Endothelial cell (in vitro differentiated cells): Measurements from ENCODE around the gene RBM15. TPM values are rescaled to one million over a fixed set of nuclear protein-coding genes. Genes with fewer than 3 reads are reported as not detected.

Experiments used
- DNase-seq: peaks from one replicate; pipeline ENCODE4 v3.0.0; 2021; ENCODE audit warnings: low spot score
- H3K27ac Mint-ChIP-seq: one replicate; pipeline ENCODE4 v1.8.0; 2021; ENCODE audit warnings: mixed read lengths, inconsistent platforms; ENCODE audit not compliant: unreplicated experiment
- H3K27me3 Mint-ChIP-seq: one replicate; pipeline ENCODE4 v1.8.0; 2021; ENCODE audit warnings: mild to moderate bottlenecking, moderate library complexity, mixed read lengths, inconsistent platforms; ENCODE audit not compliant: unreplicated experiment
- H3K36me3 Mint-ChIP-seq: one replicate; pipeline ENCODE4 v1.8.0; 2021; ENCODE audit warnings: mild to moderate bottlenecking, low read depth, mixed read lengths, inconsistent platforms; ENCODE audit not compliant: unreplicated experiment
- H3K4me1 Mint-ChIP-seq: one replicate; pipeline ENCODE4 v1.8.0; 2021; ENCODE audit warnings: mild to moderate bottlenecking, mixed read lengths, inconsistent platforms; ENCODE audit not compliant: unreplicated experiment
- H3K4me3 Mint-ChIP-seq: one replicate; pipeline ENCODE4 v1.8.0; 2021; ENCODE audit warnings: mild to moderate bottlenecking, mixed read lengths, inconsistent platforms; ENCODE audit not compliant: unreplicated experiment
- H3K9me3 Mint-ChIP-seq: one replicate; pipeline ENCODE4 v1.8.0; 2021; ENCODE audit warnings: mixed read lengths, inconsistent platforms; ENCODE audit not compliant: unreplicated experiment
- total RNA-seq: library from RNA; stranded (reverse); fragmentation: NEBNext Ultra II Directional; extraction: Animal tissue kit (Norgen Biotek cat#: 25700); gene quantifications from one replicate; pipeline ENCODE4 v1.2.1, GENCODE V29; 2021; ENCODE audit not compliant: unreplicated experiment
- TF ChIP-seq, protein P1 (sequence below): fragments of 200-600 bp; sonication (generic); IDR thresholded peaks from one replicate; pipeline ENCODE4 v1.5.0; 2021; ENCODE audit warnings: antibody characterized with exemption; ENCODE audit not compliant: unreplicated experiment

The RBM15 gene
- total RNA-seq, 1 donor from 2014 or later: 27.6 TPM

DNA sequence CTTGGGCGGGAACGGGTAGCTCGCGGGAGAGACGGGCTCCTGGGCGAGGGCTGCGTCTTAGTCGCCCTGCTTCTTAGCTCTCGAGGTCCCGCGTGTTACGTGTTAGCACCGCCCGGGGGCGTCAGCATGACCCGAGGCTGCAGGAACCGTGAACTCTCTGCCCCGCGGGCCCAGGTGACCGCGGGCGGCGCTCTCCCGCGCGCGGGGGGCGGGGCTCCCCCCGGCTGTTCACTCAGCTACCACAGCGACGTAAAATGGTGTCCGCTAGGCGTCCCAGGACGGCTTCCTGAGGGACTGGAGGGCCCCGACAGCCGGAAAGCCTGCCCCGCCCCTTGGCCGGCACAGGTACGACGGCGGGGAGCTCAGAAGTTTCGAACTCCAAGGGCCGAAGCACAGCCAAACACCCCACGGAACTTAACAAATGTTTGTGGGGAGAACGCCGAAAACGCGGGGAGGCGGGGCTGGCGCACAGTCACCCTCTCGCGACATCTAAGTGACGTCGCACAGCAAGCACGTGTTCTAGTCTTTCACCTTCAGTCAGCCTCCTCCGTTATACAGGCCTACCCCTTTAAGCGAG is 780 bp upstream of the RBM15 start:
- Mint-ChIP-seq H3K36me3 (no peaks in the 10 kb centered on the region), H3K4me1 (peaks cover 18% of the 10 kb centered on the region), H3K9me3 (no peaks in the 10 kb centered on the region), H3K27me3 (peaks cover 2% of the 10 kb centered on the region), H3K4me3 (peak overlapping the region; percentile 96), H3K27ac (peak overlapping the region; percentile 90)
- DNase-seq: peak; percentile 92
- TF ChIP-seq, protein P1, sequence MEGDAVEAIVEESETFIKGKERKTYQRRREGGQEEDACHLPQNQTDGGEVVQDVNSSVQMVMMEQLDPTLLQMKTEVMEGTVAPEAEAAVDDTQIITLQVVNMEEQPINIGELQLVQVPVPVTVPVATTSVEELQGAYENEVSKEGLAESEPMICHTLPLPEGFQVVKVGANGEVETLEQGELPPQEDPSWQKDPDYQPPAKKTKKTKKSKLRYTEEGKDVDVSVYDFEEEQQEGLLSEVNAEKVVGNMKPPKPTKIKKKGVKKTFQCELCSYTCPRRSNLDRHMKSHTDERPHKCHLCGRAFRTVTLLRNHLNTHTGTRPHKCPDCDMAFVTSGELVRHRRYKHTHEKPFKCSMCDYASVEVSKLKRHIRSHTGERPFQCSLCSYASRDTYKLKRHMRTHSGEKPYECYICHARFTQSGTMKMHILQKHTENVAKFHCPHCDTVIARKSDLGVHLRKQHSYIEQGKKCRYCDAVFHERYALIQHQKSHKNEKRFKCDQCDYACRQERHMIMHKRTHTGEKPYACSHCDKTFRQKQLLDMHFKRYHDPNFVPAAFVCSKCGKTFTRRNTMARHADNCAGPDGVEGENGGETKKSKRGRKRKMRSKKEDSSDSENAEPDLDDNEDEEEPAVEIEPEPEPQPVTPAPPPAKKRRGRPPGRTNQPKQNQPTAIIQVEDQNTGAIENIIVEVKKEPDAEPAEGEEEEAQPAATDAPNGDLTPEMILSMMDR: peak; percentile 51

DNA sequence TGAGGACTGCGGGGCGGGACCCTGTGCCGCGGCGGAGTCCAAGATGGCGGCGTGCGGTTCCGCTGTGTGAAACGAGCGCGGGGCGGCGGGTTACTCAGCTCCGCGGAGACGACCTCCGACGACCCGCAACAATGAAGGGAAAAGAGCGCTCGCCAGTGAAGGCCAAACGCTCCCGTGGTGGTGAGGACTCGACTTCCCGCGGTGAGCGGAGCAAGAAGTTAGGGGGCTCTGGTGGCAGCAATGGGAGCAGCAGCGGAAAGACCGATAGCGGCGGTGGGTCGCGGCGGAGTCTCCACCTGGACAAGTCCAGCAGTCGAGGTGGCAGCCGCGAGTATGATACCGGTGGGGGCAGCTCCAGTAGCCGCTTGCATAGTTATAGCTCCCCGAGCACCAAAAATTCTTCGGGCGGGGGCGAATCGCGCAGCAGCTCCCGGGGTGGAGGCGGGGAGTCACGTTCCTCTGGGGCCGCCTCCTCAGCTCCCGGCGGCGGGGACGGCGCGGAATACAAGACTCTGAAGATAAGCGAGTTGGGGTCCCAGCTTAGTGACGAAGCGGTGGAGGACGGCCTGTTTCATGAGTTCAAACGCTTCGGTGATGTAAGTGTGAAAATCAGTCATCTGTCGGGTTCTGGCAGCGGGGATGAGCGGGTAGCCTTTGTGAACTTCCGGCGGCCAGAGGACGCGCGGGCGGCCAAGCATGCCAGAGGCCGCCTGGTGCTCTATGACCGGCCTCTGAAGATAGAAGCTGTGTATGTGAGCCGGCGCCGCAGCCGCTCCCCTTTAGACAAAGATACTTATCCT is 430 bp downstream of the RBM15 start:
- Mint-ChIP-seq H3K4me3 (no peak overlapping the region), H3K27ac (no peak overlapping the region), H3K9me3 (no peaks in the 10 kb centered on the region), H3K4me1 (peaks cover 28% of the 10 kb centered on the region), H3K27me3 (peaks cover 2% of the 10 kb centered on the region), H3K36me3 (no peaks in the 10 kb centered on the region)
- TF ChIP-seq, protein P1: no peak
- peak; percentile 57 for DNase-seq

DNA sequence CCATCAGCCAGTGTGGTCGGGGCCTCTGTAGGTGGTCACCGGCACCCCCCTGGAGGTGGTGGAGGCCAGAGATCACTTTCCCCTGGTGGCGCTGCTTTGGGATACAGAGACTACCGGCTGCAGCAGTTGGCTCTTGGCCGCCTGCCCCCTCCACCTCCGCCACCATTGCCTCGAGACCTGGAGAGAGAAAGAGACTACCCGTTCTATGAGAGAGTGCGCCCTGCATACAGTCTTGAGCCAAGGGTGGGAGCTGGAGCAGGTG is 961 bp downstream of the RBM15 start:
- DNase-seq: no peak
- peaks cover 28% of the 10 kb centered on the region for H3K4me1 Mint-ChIP-seq
- no peak overlapping the region for H3K4me3 Mint-ChIP-seq
- H3K9me3 Mint-ChIP-seq: no peaks in the 10 kb centered on the region
- no peak overlapping the region for H3K27ac Mint-ChIP-seq
- TF ChIP-seq, protein P1: no peak
- no peaks in the 10 kb centered on the region for H3K36me3 Mint-ChIP-seq
- H3K27me3 Mint-ChIP-seq: peaks cover 2% of the 10 kb centered on the region

DNA sequence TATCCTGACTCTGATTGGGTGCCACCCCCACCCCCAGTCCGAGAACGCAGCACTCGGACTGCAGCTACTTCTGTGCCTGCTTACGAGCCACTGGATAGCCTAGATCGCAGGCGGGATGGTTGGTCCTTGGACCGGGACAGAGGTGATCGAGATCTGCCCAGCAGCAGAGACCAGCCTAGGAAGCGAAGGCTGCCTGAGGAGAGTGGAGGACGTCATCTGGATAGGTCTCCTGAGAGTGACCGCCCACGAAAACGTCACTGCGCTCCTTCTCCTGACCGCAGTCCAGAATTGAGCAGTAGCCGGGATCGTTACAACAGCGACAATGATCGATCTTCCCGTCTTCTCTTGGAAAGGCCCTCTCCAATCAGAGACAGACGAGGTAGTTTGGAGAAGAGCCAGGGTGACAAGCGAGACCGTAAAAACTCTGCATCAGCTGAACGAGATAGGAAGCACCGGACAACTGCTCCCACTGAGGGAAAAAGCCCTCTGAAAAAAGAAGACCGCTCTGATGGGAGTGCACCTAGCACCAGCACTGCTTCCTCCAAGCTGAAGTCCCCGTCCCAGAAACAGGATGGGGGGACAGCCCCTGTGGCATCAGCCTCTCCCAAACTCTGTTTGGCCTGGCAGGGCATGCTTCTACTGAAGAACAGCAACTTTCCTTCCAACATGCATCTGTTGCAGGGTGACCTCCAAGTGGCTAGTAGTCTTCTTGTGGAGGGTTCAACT is 2.1 kb downstream of the RBM15 start:
- H3K36me3 Mint-ChIP-seq: no peaks in the 10 kb centered on the region
- H3K4me3 Mint-ChIP-seq: no peak overlapping the region
- H3K27me3 Mint-ChIP-seq: no peaks in the 10 kb centered on the region
- H3K27ac Mint-ChIP-seq: peak overlapping the region; percentile 20
- H3K9me3 Mint-ChIP-seq: no peaks in the 10 kb centered on the region
- H3K4me1 Mint-ChIP-seq: peaks cover 29% of the 10 kb centered on the region
- TF ChIP-seq, protein P1: no peak
- no peak for DNase-seq

DNA sequence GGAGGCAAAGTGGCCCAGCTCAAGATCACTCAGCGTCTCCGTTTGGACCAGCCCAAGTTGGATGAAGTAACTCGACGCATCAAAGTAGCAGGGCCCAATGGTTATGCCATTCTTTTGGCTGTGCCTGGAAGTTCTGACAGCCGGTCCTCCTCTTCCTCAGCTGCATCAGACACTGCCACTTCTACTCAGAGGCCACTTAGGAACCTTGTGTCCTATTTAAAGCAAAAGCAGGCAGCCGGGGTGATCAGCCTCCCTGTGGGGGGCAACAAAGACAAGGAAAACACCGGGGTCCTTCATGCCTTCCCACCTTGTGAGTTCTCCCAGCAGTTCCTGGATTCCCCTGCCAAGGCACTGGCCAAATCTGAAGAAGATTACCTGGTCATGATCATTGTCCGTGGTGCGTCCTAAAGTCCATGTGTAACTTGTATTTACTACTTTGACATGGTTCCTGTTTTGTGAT is 2.7 kb downstream of the RBM15 start:
- Mint-ChIP-seq H3K4me1 (peaks cover 30% of the 10 kb centered on the region), H3K27ac (no peak overlapping the region), H3K9me3 (no peaks in the 10 kb centered on the region), H3K27me3 (no peaks in the 10 kb centered on the region), H3K4me3 (peak overlapping the region; percentile 42), H3K36me3 (no peaks in the 10 kb centered on the region)
- DNase-seq: no peak
- TF ChIP-seq, protein P1: no peak
